Prostate gland (tissue), 2 donors: ENCODE data around the gene TRAF3IP3. TPM values are rescaled to one million over a fixed set of nuclear protein-coding genes. Genes with fewer than 3 reads are reported as not detected.

Source experiments
- DNase-seq: peaks from one replicate; pipeline ENCODE4 v3.0.0-alpha.2; 2019; ENCODE audit warnings: low spot score
- H3K27ac ChIP-seq, 2 donors: fragments of 200-600 bp; sonication (generic); 2 replicates each; pipeline ENCODE4 v1.5.1; 2017 to 2019
- H3K27me3 ChIP-seq: fragments of 200-600 bp; sonication (generic); replicated peaks from 2 replicates; pipeline ENCODE4 v1.5.1; 2019; ENCODE audit not compliant: insufficient read depth
- H3K36me3 ChIP-seq, 2 donors: fragments of 200-600 bp; sonication (generic); 1 replicate in 1 of 2; 2 replicates in 1 of 2; pipeline versions ENCODE4 v1.5.1 to v1.8.1; 2017 to 2019
- H3K4me1 ChIP-seq: fragments of 200-600 bp; sonication (generic); replicated peaks from 2 replicates; pipeline ENCODE4 v1.5.1; 2019
- H3K4me3 ChIP-seq, 2 donors: fragments of 200-600 bp; sonication (generic); 2 replicates each; pipeline ENCODE4 v1.5.1; 2017 to 2019
- H3K9me3 ChIP-seq: fragments of 200-600 bp; sonication (generic); 2 replicates; pipeline ENCODE4 v1.5.1; 2017
- CTCF ChIP-seq, 4 experiments: fragments of 200-600 bp in 2 of 4; fragments of 450-650 bp in 2 of 4; sonication (generic) in 2 of 4; IDR thresholded peaks; 1 replicate in 3 of 4; 2 replicates in 1 of 4; pipeline ENCODE4 v1.5.1; 2016 to 2019; ENCODE audit warnings: antibody characterized with exemption in 4 of 4, mild to moderate bottlenecking in 2 of 4, moderate library complexity in 2 of 4
- POLR2A ChIP-seq: fragments of 450-650 bp; IDR thresholded peaks from one replicate; pipeline ENCODE4 v1.6.1; 2016; ENCODE audit warnings: antibody characterized with exemption, mild to moderate bottlenecking
- POLR2AphosphoS5 ChIP-seq: sonication (generic); formaldehyde crosslinking; IDR thresholded peaks from one replicate; pipeline ENCODE4 v1.6.1; 2017; ENCODE audit warnings: antibody characterized with exemption
- WGBS: methylation state at CpG from one replicate; pipeline ENCODE4 v1.1.5; 2018; 5-methylcytosine and 5-hydroxymethylcytosine counted together
- intact Hi-C: fragments of 100-400 bp; cut with DNase I; formaldehyde crosslinking; loops from one replicate; pipeline ENCODE4 v1.14.2; 2022
- total RNA-seq, 2 donors: library from RNA; depleted of rRNA; stranded (reverse); fragments of >200 nt; gene quantifications; one replicate each; pipeline ENCODE4 v1.1.0, GENCODE V29; 2016

Gene TRAF3IP3
- total RNA-seq, 2 donors from 2014 or later = 0.73 to 1.6 TPM

GRCh38 chr1:209816923-209817322 is 61.1 kb downstream of the TRAF3IP3 start:
- intact Hi-C loops = no loop called here
- 54% methylated on average over 3 of the region's 3 CpGs for WGBS
- peak overlapping the region; percentile 59 to 63 for H3K27ac ChIP-seq
- TF ChIP-seq CTCF (IDR thresholded peaks at IDR 0.05) = no peak
- no peak for TF ChIP-seq POLR2AphosphoS5
- TF ChIP-seq POLR2A = no peak
- no peaks in the 10 kb centered on the region for H3K27me3 ChIP-seq
- H3K9me3 ChIP-seq = no peaks in the 10 kb centered on the region
- no peaks in the 10 kb centered on the region for H3K36me3 ChIP-seq
- no peak overlapping the region for H3K4me3 ChIP-seq
- no peaks in the 10 kb centered on the region for H3K4me1 ChIP-seq
- no peak for DNase-seq

- Histone ChIP-seq H3K27me3 (no peaks in the 10 kb centered on the region), H3K27ac (peak overlapping the region in 1 of 2 donors; percentile 59), H3K36me3 (no peaks in the 10 kb centered on the region), H3K4me1 (no peaks in the 10 kb centered on the region), H3K4me3 (no peak overlapping the region), H3K9me3 (no peaks in the 10 kb centered on the region)
- intact Hi-C loops = no loop called here
- DNase-seq = no peak
- TF ChIP-seq POLR2AphosphoS5 = no peak
- no peak for TF ChIP-seq CTCF (IDR thresholded peaks at IDR 0.05)
- no peak for TF ChIP-seq POLR2A
- 100% methylated on average over 1 of the region's 1 CpG for WGBS
These were observed 61.8 kb downstream of the TRAF3IP3 start for GRCh38 chr1:209817691-209818090.

- intact Hi-C loops = no loop called here
- Histone ChIP-seq H3K27ac (no peak overlapping the region), H3K27me3 (no peaks in the 10 kb centered on the region), H3K4me1 (no peaks in the 10 kb centered on the region), H3K4me3 (no peak overlapping the region), H3K36me3 (no peaks in the 10 kb centered on the region), H3K9me3 (no peaks in the 10 kb centered on the region)
- TF ChIP-seq POLR2A (no peak), CTCF (IDR thresholded peaks at IDR 0.05) (no peak), POLR2AphosphoS5 (no peak)
- WGBS = 70% methylated on average over 1 of the region's 1 CpG
- no peak for DNase-seq
These were observed 63.2 kb downstream of the TRAF3IP3 start for GRCh38 chr1:209819058-209819457.

GRCh38 chr1:209820986-209821385 is 65.1 kb downstream of the TRAF3IP3 start:
- H3K4me3 ChIP-seq = no peak overlapping the region
- H3K27me3 ChIP-seq = no peaks in the 10 kb centered on the region
- H3K27ac ChIP-seq = no peak overlapping the region
- TF ChIP-seq POLR2AphosphoS5 = no peak
- no peak for TF ChIP-seq CTCF (IDR thresholded peaks at IDR 0.05)
- TF ChIP-seq POLR2A = no peak
- intact Hi-C loops = no loop called here
- WGBS = 67% methylated on average over 4 of the region's 4 CpGs
- DNase-seq = no peak
- H3K4me1 ChIP-seq = no peaks in the 10 kb centered on the region
- H3K36me3 ChIP-seq = no peaks in the 10 kb centered on the region
- no peaks in the 10 kb centered on the region for H3K9me3 ChIP-seq

- WGBS = 24% methylated on average over 7 of the region's 7 CpGs
- Histone ChIP-seq H3K4me3 (no peak overlapping the region), H3K36me3 (no peaks in the 10 kb centered on the region), H3K9me3 (no peaks in the 10 kb centered on the region), H3K27me3 (no peaks in the 10 kb centered on the region), H3K27ac (peak overlapping the region in 1 of 2 donors; percentile 48), H3K4me1 (no peaks in the 10 kb centered on the region)
- DNase-seq = no peak
- intact Hi-C loops = no loop called here
- TF ChIP-seq CTCF (IDR thresholded peaks at IDR 0.05) = no peak
- no peak for TF ChIP-seq POLR2AphosphoS5
- no peak for TF ChIP-seq POLR2A
These were observed 66.9 kb downstream of the TRAF3IP3 start for GRCh38 chr1:209822706-209823105.
